Stimulated activated CD8-positive, alpha-beta memory T cell treated with anti-CD3 and anti-CD28 coated beads, Interleukin-4, amount 100 ng/mL, for 48 hours (primary cell): Measurements from ENCODE around the gene AZI2.

Experiments
- DNase-seq: peaks from one replicate; pipeline ENCODE4 v3.0.0-alpha.2; 2020

Gene AZI2

GRCh38 chr3:28300345-28300962, 48.2 kb downstream of the AZI2 start:
- no peak for DNase-seq

GRCh38 chr3:28299705-28300104, 48.9 kb downstream of the AZI2 start:
- DNase-seq, result no peak

DNA sequence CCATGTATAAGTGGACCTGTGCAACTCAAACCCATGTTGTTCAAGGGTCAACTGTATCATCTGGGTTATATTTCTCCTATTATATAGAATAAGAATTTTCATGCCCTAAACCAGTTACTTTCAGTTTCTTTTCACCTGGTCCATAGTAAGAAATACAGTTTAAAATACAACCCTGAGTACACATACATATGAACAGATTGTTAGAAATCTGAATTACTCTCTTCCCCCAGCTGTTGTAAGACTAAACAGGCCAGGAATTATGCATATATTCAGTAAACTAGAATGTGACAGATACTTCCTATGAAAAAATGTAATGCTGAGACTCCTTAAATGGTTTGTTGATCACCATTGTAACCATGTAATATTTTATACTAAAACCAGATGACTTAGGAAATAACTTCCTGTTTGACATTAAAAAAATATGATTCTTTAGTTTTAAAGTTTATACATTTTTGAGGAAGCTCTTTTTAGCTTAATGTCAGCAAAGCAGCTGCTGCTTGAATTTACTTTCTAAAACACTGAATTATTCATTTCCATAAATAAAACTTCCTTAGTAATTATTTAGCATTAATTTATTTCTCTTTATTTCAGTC, 52.6 kb downstream of the AZI2 start:
- DNase-seq, result no peak

DNA sequence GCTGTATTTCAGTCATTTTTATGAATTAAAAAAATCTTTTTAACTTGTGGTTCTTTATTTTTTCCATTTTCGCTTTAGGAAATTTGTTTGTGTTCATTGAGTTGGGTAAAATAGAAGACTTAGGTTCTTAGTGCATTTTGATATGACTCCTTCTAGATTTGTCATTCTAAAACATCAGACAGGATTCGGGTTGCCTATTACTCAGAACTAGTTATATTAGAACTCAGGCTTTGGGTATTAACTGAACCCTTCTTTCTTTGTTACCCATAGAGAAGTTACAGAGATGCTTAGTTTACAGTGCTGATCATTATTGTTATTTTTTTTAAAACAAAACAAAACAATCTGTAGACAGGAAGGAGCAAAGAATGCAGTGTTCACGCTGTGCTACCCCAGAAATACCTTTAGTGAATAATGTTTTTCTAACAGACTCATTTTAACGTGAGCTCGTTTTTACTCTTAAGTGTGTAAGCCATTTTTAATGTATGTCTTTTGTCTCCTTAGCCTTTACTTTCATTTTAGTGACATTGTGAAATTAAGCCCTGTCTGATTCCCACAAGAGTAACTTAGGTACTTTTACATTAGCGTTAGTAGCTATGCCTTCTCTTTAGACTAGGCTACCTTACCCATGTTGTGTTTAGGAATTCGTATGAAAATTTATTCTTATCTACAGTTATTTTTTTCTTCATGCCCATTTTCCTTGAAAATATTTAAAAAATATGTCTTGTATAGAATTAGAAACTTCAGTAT, 53.8 kb downstream of the AZI2 start:
- no peak for DNase-seq

DNA sequence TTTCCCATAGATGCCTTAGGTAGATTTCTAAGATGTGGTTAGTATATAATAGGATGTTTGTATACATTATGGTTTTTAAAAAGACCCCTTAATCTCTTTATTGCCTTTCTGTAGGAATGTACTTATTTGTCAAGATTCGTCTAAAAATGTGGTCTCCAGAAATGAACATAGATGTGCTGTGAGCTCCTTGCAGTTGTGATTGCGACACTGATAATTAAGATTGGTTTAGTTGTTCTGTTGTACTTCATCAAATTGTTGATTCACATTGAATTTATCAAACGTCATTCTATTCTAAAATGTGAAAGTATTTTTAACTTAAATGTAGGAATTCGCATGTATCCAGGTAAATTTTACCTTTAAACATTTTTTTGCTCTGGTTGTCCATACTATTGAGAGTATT, 56.0 kb downstream of the AZI2 start:
- DNase-seq, result no peak

DNA sequence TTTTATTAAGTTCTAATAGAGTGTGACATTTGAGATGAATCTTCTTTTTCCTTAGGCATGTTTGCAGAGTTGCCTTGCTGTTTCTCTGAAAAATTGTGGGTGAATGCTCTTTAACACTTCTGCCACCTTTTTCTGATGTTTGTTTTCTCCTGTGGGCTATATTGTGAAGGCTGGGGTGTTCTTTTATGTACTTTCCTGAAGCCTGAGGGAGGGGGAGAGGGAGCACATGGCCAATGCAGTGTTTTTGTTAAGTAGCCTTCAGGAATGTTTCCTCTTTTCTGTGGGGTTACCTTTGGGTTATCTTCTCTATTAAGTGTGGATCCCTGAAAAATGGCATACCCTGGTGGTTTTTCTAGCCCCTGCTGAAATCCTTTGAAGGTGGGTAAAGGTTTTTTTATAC, 57.0 kb downstream of the AZI2 start:
- no peak for DNase-seq

- no peak for DNase-seq
Measured at GRCh38 chr3:28290863-28291300, 57.7 kb downstream of the AZI2 start.

GRCh38 chr3:28287046-28287445, 61.6 kb downstream of the AZI2 start:
- DNase-seq, result no peak

- DNase-seq, result no peak
Measured at GRCh38 chr3:28286595-28286994, 62.0 kb downstream of the AZI2 start.

GRCh38 chr3:28280781-28281180, 67.8 kb downstream of the AZI2 start:
- DNase-seq, result no peak

DNA sequence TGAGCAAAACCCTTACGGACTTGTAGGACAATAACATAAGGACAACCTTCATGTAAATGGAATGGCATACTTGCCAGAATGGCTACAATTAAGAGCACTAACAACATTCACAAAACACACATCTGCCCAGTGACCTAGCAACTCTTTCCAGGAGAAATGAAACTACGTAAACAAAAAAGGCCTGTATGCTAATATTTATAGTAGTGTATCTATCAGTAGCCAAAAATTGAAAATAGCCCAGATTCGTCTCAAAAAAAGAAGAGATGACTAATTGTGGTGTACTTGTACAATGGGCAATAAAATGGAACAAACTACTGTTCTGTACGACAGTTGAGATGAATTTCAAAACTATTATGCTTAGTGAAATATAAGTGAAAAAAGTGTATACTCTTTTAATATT, 68.9 kb downstream of the AZI2 start:
- DNase-seq, result no peak

DNA sequence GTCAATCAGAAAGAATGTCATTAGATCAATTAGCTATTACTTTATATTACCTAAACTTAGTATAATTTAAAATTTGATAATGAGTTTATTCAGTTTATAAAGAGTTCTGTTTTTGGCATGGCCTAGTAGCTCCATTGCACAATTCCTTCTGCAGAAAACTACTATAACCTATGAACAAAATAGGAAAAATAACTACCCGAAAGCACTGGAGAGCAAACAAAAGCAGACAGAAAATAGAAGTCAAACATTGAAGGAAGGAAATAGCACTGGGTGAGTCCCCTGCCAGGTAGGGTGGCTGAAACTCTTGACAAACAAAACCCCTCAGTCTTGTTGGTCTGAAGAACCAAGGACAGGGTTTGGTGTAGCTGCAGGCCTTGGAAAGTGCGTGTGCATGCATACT, 69.7 kb downstream of the AZI2 start:
- DNase-seq, result no peak

- DNase-seq, result no peak
Measured at GRCh38 chr3:28273837-28274236, 74.8 kb downstream of the AZI2 start.
